GM19324 (cell line): Measurements from ENCODE around the gene EPS15.

Source experiments
- ATAC-seq: cut with Tn5 transposase; IDR thresholded peaks from one replicate; pipeline ENCODE4 v1.9.1; 2021; ENCODE audit warnings: mild to moderate bottlenecking, moderate library complexity; ENCODE audit not compliant: unreplicated experiment, low FRiP score

EPS15 gene

DNA sequence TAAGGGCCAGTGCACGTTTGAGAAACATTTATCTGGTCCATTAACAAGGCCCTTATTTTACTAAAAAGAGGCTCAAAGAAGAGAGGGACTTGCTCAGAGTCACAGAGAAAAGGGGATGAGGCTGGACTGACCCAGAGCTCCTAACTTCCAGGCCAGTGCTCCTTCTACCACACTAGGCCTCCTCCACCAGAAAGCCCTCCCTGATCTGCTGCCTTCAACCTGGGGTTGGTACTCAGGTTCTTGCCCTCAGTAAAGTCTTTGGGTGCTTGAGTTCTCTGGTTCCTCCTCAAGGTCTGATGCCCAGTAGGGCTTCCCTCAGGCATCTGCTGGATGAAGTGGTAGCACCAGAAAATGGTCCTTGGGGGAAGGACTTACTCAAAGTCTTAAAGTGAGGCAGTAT lies 214.7 kb downstream of the EPS15 start:
- ATAC-seq, result no peak
